Measurements from ENCODE around the gene TBCK.

The TBCK gene

GRCh38 chr4:106343865-106344646, 28.0 kb upstream of the TBCK start:
- no peak overlapping the region for H3K4me3 ChIP-seq
- no peak overlapping the region for H3K27ac ChIP-seq
- intact Hi-C loops (cut with DNase I; ENCODE audit: low total_unique reads): no loop called here
- DNase-seq: no peak
- H3K36me3 ChIP-seq: peaks cover 15 to 34% (median 33%) of the 10 kb centered on the region in 3 donors
- H3K9me3 ChIP-seq: peaks cover 0 to 3% (median 0%) of the 10 kb centered on the region in 3 donors
- H3K27me3 ChIP-seq: no peaks in the 10 kb centered on the region
- TF ChIP-seq CTCF (IDR thresholded peaks at IDR 0.05): no peak
- no peaks in the 10 kb centered on the region for H3K4me1 ChIP-seq

GRCh38 chr4:106340774-106341173, 24.8 kb upstream of the TBCK start:
- no peak for DNase-seq
- Histone ChIP-seq H3K4me1 (no peaks in the 10 kb centered on the region), H3K9me3 (peaks cover 0 to 3% (median 0%) of the 10 kb centered on the region in 3 donors), H3K36me3 (peaks cover 33 to 46% (median 39%) of the 10 kb centered on the region in 3 donors), H3K27me3 (no peaks in the 10 kb centered on the region), H3K27ac (no peak overlapping the region), H3K4me3 (no peak overlapping the region)
- intact Hi-C loops (cut with DNase I; ENCODE audit: low total_unique reads): no loop called here
- no peak for TF ChIP-seq CTCF (IDR thresholded peaks at IDR 0.05)

- no peak for TF ChIP-seq CTCF (IDR thresholded peaks at IDR 0.05)
- Histone ChIP-seq H3K27me3 (no peaks in the 10 kb centered on the region), H3K9me3 (peaks cover 0 to 3% (median 0%) of the 10 kb centered on the region in 3 donors), H3K27ac (no peak overlapping the region), H3K36me3 (peaks cover 35 to 59% (median 46%) of the 10 kb centered on the region in 3 donors), H3K4me1 (no peaks in the 10 kb centered on the region), H3K4me3 (no peak overlapping the region)
- no peak for DNase-seq
- intact Hi-C loops (cut with DNase I; ENCODE audit: low total_unique reads): no loop called here
Observed at GRCh38 chr4:106339431-106339830, 23.4 kb upstream of the TBCK start.

DNA sequence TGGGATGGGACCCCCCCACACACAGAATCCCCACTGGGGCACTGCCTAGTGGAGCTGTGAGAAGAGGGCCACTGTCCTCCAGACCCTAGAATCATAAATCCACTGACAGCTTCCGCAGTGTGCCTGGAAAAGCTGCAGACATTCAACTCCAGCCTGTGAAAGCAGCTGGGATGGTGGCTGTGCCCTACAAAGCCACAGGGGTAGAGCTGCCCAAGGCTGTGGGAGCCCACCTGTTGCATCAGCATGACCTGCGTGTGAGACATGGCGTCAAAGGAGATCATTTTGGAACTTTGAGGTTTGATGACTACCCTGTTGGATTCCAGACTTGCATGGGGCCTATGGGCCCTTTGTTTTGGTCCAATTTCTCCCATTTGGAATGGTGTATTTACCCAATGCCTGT, 22.7 kb upstream of the TBCK start:
- DNase-seq: no peak
- H3K9me3 ChIP-seq: peaks cover 0 to 3% (median 0%) of the 10 kb centered on the region in 3 donors
- no peak overlapping the region for H3K27ac ChIP-seq
- H3K36me3 ChIP-seq: peaks cover 41 to 67% (median 54%) of the 10 kb centered on the region in 3 donors
- no peak for TF ChIP-seq CTCF (IDR thresholded peaks at IDR 0.05)
- H3K4me3 ChIP-seq: no peak overlapping the region
- intact Hi-C loops (cut with DNase I; ENCODE audit: low total_unique reads): no loop called here
- H3K4me1 ChIP-seq: no peaks in the 10 kb centered on the region
- no peaks in the 10 kb centered on the region for H3K27me3 ChIP-seq

- Histone ChIP-seq H3K4me3 (no peak overlapping the region), H3K36me3 (peaks cover 41 to 72% (median 60%) of the 10 kb centered on the region in 3 donors), H3K27ac (no peak overlapping the region), H3K4me1 (no peaks in the 10 kb centered on the region), H3K27me3 (no peaks in the 10 kb centered on the region), H3K9me3 (peaks cover 0 to 3% (median 0%) of the 10 kb centered on the region in 3 donors)
- TF ChIP-seq CTCF (IDR thresholded peaks at IDR 0.05): no peak
- intact Hi-C loops (cut with DNase I; ENCODE audit: low total_unique reads): no loop called here
- no peak for DNase-seq
Observed at GRCh38 chr4:106337916-106338315, 21.9 kb upstream of the TBCK start.
